ENCODE results near the gene KIF2A. TPM values are rescaled to one million over a fixed set of nuclear protein-coding genes. Genes with fewer than 3 reads are reported as not detected.

KIF2A gene
- total and polyA plus RNA-seq, 2 experiments from 2014 or later, result 35.4 to 35.5 TPM

- no peaks in the 10 kb centered on the region for H3K9me3 ChIP-seq (ENCODE audit: low read depth)
- TF ChIP-seq, protein P1, sequence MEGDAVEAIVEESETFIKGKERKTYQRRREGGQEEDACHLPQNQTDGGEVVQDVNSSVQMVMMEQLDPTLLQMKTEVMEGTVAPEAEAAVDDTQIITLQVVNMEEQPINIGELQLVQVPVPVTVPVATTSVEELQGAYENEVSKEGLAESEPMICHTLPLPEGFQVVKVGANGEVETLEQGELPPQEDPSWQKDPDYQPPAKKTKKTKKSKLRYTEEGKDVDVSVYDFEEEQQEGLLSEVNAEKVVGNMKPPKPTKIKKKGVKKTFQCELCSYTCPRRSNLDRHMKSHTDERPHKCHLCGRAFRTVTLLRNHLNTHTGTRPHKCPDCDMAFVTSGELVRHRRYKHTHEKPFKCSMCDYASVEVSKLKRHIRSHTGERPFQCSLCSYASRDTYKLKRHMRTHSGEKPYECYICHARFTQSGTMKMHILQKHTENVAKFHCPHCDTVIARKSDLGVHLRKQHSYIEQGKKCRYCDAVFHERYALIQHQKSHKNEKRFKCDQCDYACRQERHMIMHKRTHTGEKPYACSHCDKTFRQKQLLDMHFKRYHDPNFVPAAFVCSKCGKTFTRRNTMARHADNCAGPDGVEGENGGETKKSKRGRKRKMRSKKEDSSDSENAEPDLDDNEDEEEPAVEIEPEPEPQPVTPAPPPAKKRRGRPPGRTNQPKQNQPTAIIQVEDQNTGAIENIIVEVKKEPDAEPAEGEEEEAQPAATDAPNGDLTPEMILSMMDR (IDR thresholded peaks at IDR 0.05; ENCODE audit: low read depth, low read length), result no peak
- no peaks in the 10 kb centered on the region for H3K27me3 ChIP-seq
Measured at GRCh38 chr5:62334082-62334481, 28.1 kb downstream of the KIF2A start.

GRCh38 chr5:62340392-62340791 is 34.4 kb downstream of the KIF2A start:
- Histone ChIP-seq H3K36me3 (no peaks in the 10 kb centered on the region), H3K4me3 (no peak overlapping the region), H3K9me3 (ENCODE audit: low read depth) (no peaks in the 10 kb centered on the region), H3K27ac (no peak overlapping the region), H3K27me3 (no peaks in the 10 kb centered on the region), H3K4me1 (ENCODE audit: low read depth) (no peaks in the 10 kb centered on the region)
- TF ChIP-seq, protein P1 (IDR thresholded peaks at IDR 0.05; ENCODE audit: low read depth, low read length), result peak; percentile 33
- peak in 1 of 2 donors; percentile 38 for DNase-seq (ENCODE audit: low read depth in 1 of 2, low spot score in 1 of 2)

More at GRCh38 chr5:62334082-62334481, 28.1 kb downstream of the KIF2A start:
- Histone ChIP-seq H3K27ac (no peak overlapping the region), H3K4me1 (ENCODE audit: low read depth) (no peaks in the 10 kb centered on the region), H3K36me3 (no peaks in the 10 kb centered on the region), H3K4me3 (no peak overlapping the region)
- no peak for DNase-seq (ENCODE audit: low read depth in 1 of 2, low spot score in 1 of 2)

- Histone ChIP-seq H3K4me1 (ENCODE audit: low read depth) (no peaks in the 10 kb centered on the region), H3K9me3 (ENCODE audit: low read depth) (no peaks in the 10 kb centered on the region), H3K27ac (no peak overlapping the region), H3K27me3 (no peaks in the 10 kb centered on the region), H3K4me3 (no peak overlapping the region), H3K36me3 (no peaks in the 10 kb centered on the region)
- TF ChIP-seq, protein P1 (IDR thresholded peaks at IDR 0.05; ENCODE audit: low read depth, low read length), result no peak
- no peak for DNase-seq (ENCODE audit: low read depth in 1 of 2, low spot score in 1 of 2)
Measured at GRCh38 chr5:62340979-62341378, 35.0 kb downstream of the KIF2A start.

GRCh38 chr5:62341783-62342475 is 35.9 kb downstream of the KIF2A start:
- no peak overlapping the region for H3K4me3 ChIP-seq
- no peaks in the 10 kb centered on the region for H3K9me3 ChIP-seq (ENCODE audit: low read depth)
- DNase-seq (ENCODE audit: low read depth in 1 of 2, low spot score in 1 of 2), result no peak
- TF ChIP-seq, protein P1 (IDR thresholded peaks at IDR 0.05; ENCODE audit: low read depth, low read length), result no peak
- no peaks in the 10 kb centered on the region for H3K36me3 ChIP-seq
- no peaks in the 10 kb centered on the region for H3K4me1 ChIP-seq (ENCODE audit: low read depth)
- no peak overlapping the region for H3K27ac ChIP-seq
- H3K27me3 ChIP-seq, result no peaks in the 10 kb centered on the region

DNA sequence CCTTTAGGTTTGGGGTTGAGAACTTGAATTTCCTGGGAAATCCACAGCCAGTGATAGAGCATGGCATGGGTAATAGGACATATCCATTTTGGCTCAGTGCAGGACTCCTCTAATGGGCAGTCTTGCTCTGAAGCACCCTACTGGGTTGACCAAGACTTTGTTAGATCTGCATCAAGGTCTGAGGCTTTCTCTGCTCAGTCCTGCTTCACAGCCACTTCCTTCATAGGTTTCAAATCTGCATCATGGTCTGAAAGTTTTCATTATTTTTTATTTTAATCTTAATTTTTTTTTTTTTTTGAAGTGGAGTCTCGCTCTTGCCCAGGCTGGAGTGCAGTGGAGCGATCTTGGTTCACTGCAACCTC is 36.5 kb downstream of the KIF2A start:
- TF ChIP-seq, protein P1 (IDR thresholded peaks at IDR 0.05; ENCODE audit: low read depth, low read length), result no peak
- peaks cover 2% of the 10 kb centered on the region for H3K36me3 ChIP-seq
- H3K4me3 ChIP-seq, result no peak overlapping the region
- DNase-seq (ENCODE audit: low read depth in 1 of 2, low spot score in 1 of 2), result no peak
- no peaks in the 10 kb centered on the region for H3K27me3 ChIP-seq
- H3K9me3 ChIP-seq (ENCODE audit: low read depth), result no peaks in the 10 kb centered on the region
- H3K27ac ChIP-seq, result no peak overlapping the region
- H3K4me1 ChIP-seq (ENCODE audit: low read depth), result no peaks in the 10 kb centered on the region

All from cardiac muscle cell (in vitro differentiated cells and primary cell).